ENCODE measurements around the gene NOS3. TPM values are rescaled to one million over a fixed set of nuclear protein-coding genes. Genes with fewer than 3 reads are reported as not detected.

Gene NOS3
- total and polyA plus RNA-seq, 2 experiments from 2014 or later: 2.6 to 6.1 TPM

- H3K79me2 ChIP-seq (replicated peaks; ENCODE audit: insufficient read depth): no peaks in the 10 kb centered on the region
- no peak overlapping the region for H2AFZ ChIP-seq
- H4K20me1 ChIP-seq (replicated peaks; ENCODE audit: insufficient read depth): no peaks in the 10 kb centered on the region
- H3K4me3 Mint-ChIP-seq: no peak overlapping the region
- DNase-seq (ENCODE audit: low spot score): no peak
- H3K36me3 ChIP-seq (ENCODE audit: insufficient read depth): no peaks in the 10 kb centered on the region
- no peaks in the 10 kb centered on the region for H3K9me2 ChIP-seq (ENCODE audit: insufficient read depth)
- no peak for ATAC-seq
- H3K27ac Mint-ChIP-seq: no peak overlapping the region
- no peak overlapping the region for H3K4me3 ChIP-seq
- no peaks in the 10 kb centered on the region for H3F3A ChIP-seq (replicated peaks; ENCODE audit: low read depth)
- H3K27ac ChIP-seq (ENCODE audit: low read depth): no peak overlapping the region
- no peak overlapping the region for H3K4me2 ChIP-seq
- peaks cover 4% of the 10 kb centered on the region; the same call in 2 of the 3 replicates for H3K4me1 Mint-ChIP-seq
- no peaks in the 10 kb centered on the region; the same call in 2 of the 3 replicates for H3K36me3 Mint-ChIP-seq (ENCODE audit: low read depth)
- H3K4me1 ChIP-seq (ENCODE audit: insufficient read depth): no peaks in the 10 kb centered on the region
- H3K27me3 ChIP-seq (ENCODE audit: insufficient read depth): no peaks in the 10 kb centered on the region
- peaks cover 11% of the 10 kb centered on the region for H3K27me3 Mint-ChIP-seq (ENCODE audit: insufficient read depth, low read depth, poor library complexity)
- H3K9me3 Mint-ChIP-seq: no peaks in the 10 kb centered on the region
- no peak for TF ChIP-seq ZNF331 (CRISPR knock-in tag; IDR thresholded peaks at IDR 0.05; ENCODE audit: low read depth)
- TF ChIP-seq CREB1 (CRISPR knock-in tag; IDR thresholded peaks at IDR 0.05; ENCODE audit: low read depth): no peak
- TF ChIP-seq CTCF (conservative IDR thresholded peaks at IDR 0.05; ENCODE audit: low read depth in 2 of 2): no peak
- TF ChIP-seq JUNB (IDR thresholded peaks at IDR 0.05; ENCODE audit: unreplicated experiment): no peak
Measured at GRCh38 chr7:150999497-151000230, 8.8 kb downstream of the NOS3 start.

GRCh38 chr7:151000897-151001495 lies 10.2 kb downstream of the NOS3 start:
- H3K9me3 Mint-ChIP-seq: no peaks in the 10 kb centered on the region
- H3K79me2 ChIP-seq (replicated peaks; ENCODE audit: insufficient read depth): no peaks in the 10 kb centered on the region
- no peak overlapping the region for H3K4me2 ChIP-seq
- DNase-seq (ENCODE audit: low spot score): no peak
- H4K20me1 ChIP-seq (replicated peaks; ENCODE audit: insufficient read depth): no peaks in the 10 kb centered on the region
- H3K4me3 ChIP-seq: no peak overlapping the region
- no peaks in the 10 kb centered on the region; the same call in 2 of the 3 replicates for H3K36me3 Mint-ChIP-seq (ENCODE audit: low read depth)
- no peaks in the 10 kb centered on the region for H3F3A ChIP-seq (replicated peaks; ENCODE audit: low read depth)
- H3K27me3 Mint-ChIP-seq (ENCODE audit: insufficient read depth, low read depth, poor library complexity): peaks cover 11% of the 10 kb centered on the region
- no peak for ATAC-seq
- no peaks in the 10 kb centered on the region for H3K4me1 ChIP-seq (ENCODE audit: insufficient read depth)
- TF ChIP-seq ETS1 (IDR thresholded peaks at IDR 0.05) (no peak), CREB1 (CRISPR knock-in tag; IDR thresholded peaks at IDR 0.05; ENCODE audit: low read depth) (no peak), EZH2 (IDR thresholded peaks at IDR 0.05; ENCODE audit: low read depth, unreplicated experiment) (no peak)
- H3K27ac ChIP-seq (ENCODE audit: low read depth): no peak overlapping the region
- no peak overlapping the region for H3K27ac Mint-ChIP-seq
- H3K27me3 ChIP-seq (ENCODE audit: insufficient read depth): no peaks in the 10 kb centered on the region
- H2AFZ ChIP-seq: no peak overlapping the region
- peaks cover 4% of the 10 kb centered on the region; the same call in 2 of the 3 replicates for H3K4me1 Mint-ChIP-seq
- H3K36me3 ChIP-seq (ENCODE audit: insufficient read depth): no peaks in the 10 kb centered on the region
- H3K4me3 Mint-ChIP-seq: no peak overlapping the region
- no peaks in the 10 kb centered on the region for H3K9me2 ChIP-seq (ENCODE audit: insufficient read depth)

All from GM23338 (cell line).